Panc1 (cell line): ENCODE data around the gene SZT2. TPM values are rescaled to one million over a fixed set of nuclear protein-coding genes. Genes with fewer than 3 reads are reported as not detected.

Experiments used
- ATAC-seq: fragments of 200-7000 bp; cut with Tn5 transposase; 2 replicates; pipeline ENCODE4 v1.9.1; 2020; ENCODE audit warnings: mild to moderate bottlenecking, moderate library complexity
- BruUV-seq: library from RNA; stranded (reverse); fragments of 400-500 nt; replicated peaks from 2 replicates; lab custom pipeline; 2021; lab: Mats Ljungman, UMichigan
- CTCF ChIA-PET: fragments of 300-600 bp; sonication (Branson Sonifier 250); formaldehyde crosslinking; loops from one replicate; lab custom pipeline; 2022; ENCODE audit warnings: antibody characterized with exemption; lab: Charles Lee
- POLR2A ChIA-PET: fragments of 300-600 bp; sonication (Branson Sonifier 250); formaldehyde crosslinking; loops from one replicate; lab custom pipeline; 2022; ENCODE audit warnings: antibody characterized with exemption; lab: Charles Lee
- DNase-seq: peaks from one replicate; pipeline ENCODE4 v3.0.0-alpha.2; 2010; ENCODE audit warnings: low read depth, low spot score
- H3K27ac ChIP-seq: 2 replicates; pipeline ENCODE4 v1.5.1; 2011; ENCODE audit warnings: mild to moderate bottlenecking, low read length, inconsistent platforms
- H3K27me3 ChIP-seq: fragments of 200-500 bp; sonication (Bioruptor generic); 2 replicates; pipeline ENCODE4 v1.6.0; 2014; ENCODE audit warnings: low read length, inconsistent platforms; ENCODE audit not compliant: control insufficient read depth, insufficient read depth
- H3K36me3 ChIP-seq: fragments of 200-500 bp; sonication (Bioruptor generic); 2 replicates; pipeline ENCODE4 v1.5.1; 2014; ENCODE audit warnings: inconsistent platforms, mild to moderate bottlenecking, low read length, moderate library complexity; ENCODE audit not compliant: control insufficient read depth, insufficient read depth
- H3K4me1 ChIP-seq: 2 replicates; pipeline ENCODE4 v1.5.1; 2011; ENCODE audit warnings: inconsistent platforms, mild to moderate bottlenecking, low read length, moderate library complexity; ENCODE audit not compliant: control insufficient read depth, insufficient read depth
- H3K4me3 ChIP-seq, 2 experiments: 2 replicates each; pipeline ENCODE4 v1.5.1; 2011 to 2012; ENCODE audit warnings: low read depth in 2 of 2, low read length in 2 of 2, mild to moderate bottlenecking in 2 of 2, inconsistent platforms in 1 of 2, moderate library complexity in 1 of 2
- H3K9me3 ChIP-seq: fragments of 200-500 bp; sonication (Bioruptor generic); 2 replicates; pipeline ENCODE4 v1.5.1; 2014; ENCODE audit warnings: low read depth, mild to moderate bottlenecking, inconsistent platforms, low read length, moderate library complexity; ENCODE audit not compliant: control insufficient read depth, insufficient read depth
- CTCF ChIP-seq: fragments of 450-650 bp; IDR thresholded peaks from 2 replicates; pipeline ENCODE4 v1.5.1; 2017; ENCODE audit warnings: mild to moderate bottlenecking
- POLR2AphosphoS5 ChIP-seq: IDR thresholded peaks from 2 replicates; pipeline ENCODE4 v1.6.1; 2012; ENCODE audit warnings: mild to moderate bottlenecking, low read depth, low read length, moderate library complexity
- REST ChIP-seq, 2 experiments: IDR thresholded peaks; 2 replicates each; pipeline ENCODE4 v1.6.1; 2011 to 2012; ENCODE audit warnings: low read depth in 2 of 2, control low read depth in 1 of 2, low read length in 1 of 2, mild to moderate bottlenecking in 1 of 2, moderate library complexity in 1 of 2; ENCODE audit not compliant: insufficient read depth in 1 of 2
- SIN3A ChIP-seq: IDR thresholded peaks from 2 replicates; pipeline ENCODE4 v1.6.1; 2012; ENCODE audit warnings: low read depth, mild to moderate bottlenecking, low read length, moderate library complexity, borderline replicate concordance; ENCODE audit not compliant: insufficient read depth
- TCF7L2 ChIP-seq: IDR thresholded peaks from 2 replicates; pipeline ENCODE4 v1.6.1; 2011; ENCODE audit warnings: mild to moderate bottlenecking, low read depth, low read length, inconsistent platforms
- in situ Hi-C: cut with HindIII; loops from 2 replicates; pipeline ENCODE4 v1.10.0; 2016; ENCODE audit warnings: low sequenced_read_pairs, low pct_unique_long_range_greater_than_20kb
- intact Hi-C: fragments of 100-400 bp; cut with micrococcal nuclease; formaldehyde crosslinking; loops from one replicate; pipeline ENCODE4 v1.10.0; 2022; ENCODE audit not compliant: unreplicated experiment
- total RNA-seq: library from RNA; stranded (reverse); gene quantifications from one replicate; pipeline ENCODE4 v1.2.1, GENCODE V29; 2021; ENCODE audit not compliant: unreplicated experiment

The SZT2 gene
- total RNA-seq, 1 experiment from 2014 or later, result 40.2 TPM

- no peak overlapping the region for H3K4me3 ChIP-seq
- TF ChIP-seq REST (IDR thresholded peaks at IDR 0.05; ENCODE audit: insufficient read depth in 1 of 2, low read depth in 2 of 2, low read length in 1 of 2) (no peak), SIN3A (no peak), POLR2AphosphoS5 (no peak), TCF7L2 (no peak), CTCF (no peak)
- 0 out of 2 replicates have a peak, but pooled peaks cover under 1% of the 10 kb centered on the region for H3K4me1 ChIP-seq
- ChIA-PET POLR2A (interaction anchor here (0.6 kb wide), 1 partner anchor 17 kb away, joined by 8 read pairs; no protein-coding TSS in a partner anchor), CTCF (no interaction called here)
- DNase-seq, result no peak
- no peak overlapping the region for H3K27ac ChIP-seq
- BruUV-seq, result no TSS peak
- in situ Hi-C loops, result no loop called here
- ATAC-seq, result no peak
- H3K36me3 ChIP-seq, result no peaks in the 10 kb centered on the region
- no peaks in the 10 kb centered on the region for H3K27me3 ChIP-seq
- H3K9me3 ChIP-seq, result peaks cover 4% of the 10 kb centered on the region; the same call in 1 of the 2 replicates
- intact Hi-C loops, result no loop called here
These were observed 91.8 kb downstream of the SZT2 start for GRCh38 chr1:43481491-43481890.

- no TSS peak for BruUV-seq
- H3K4me1 ChIP-seq, result no peaks in the 10 kb centered on the region
- no peak for DNase-seq
- H3K27me3 ChIP-seq, result no peaks in the 10 kb centered on the region
- no peak overlapping the region for H3K4me3 ChIP-seq
- H3K9me3 ChIP-seq, result peaks cover 2% of the 10 kb centered on the region; the same call in 1 of the 2 replicates
- intact Hi-C loops (no loop called here), in situ Hi-C loops (no loop called here)
- H3K27ac ChIP-seq, result no peak overlapping the region
- no peaks in the 10 kb centered on the region for H3K36me3 ChIP-seq
- ChIA-PET CTCF (no interaction called here), POLR2A (no interaction called here)
- no peak for TF ChIP-seq TCF7L2
- no peak for TF ChIP-seq POLR2AphosphoS5
- TF ChIP-seq CTCF, result no peak
- no peak for TF ChIP-seq REST (IDR thresholded peaks at IDR 0.05; ENCODE audit: insufficient read depth in 1 of 2, low read depth in 2 of 2, low read length in 1 of 2)
- no peak for TF ChIP-seq SIN3A
- no peak for ATAC-seq
These were observed 92.5 kb downstream of the SZT2 start for GRCh38 chr1:43482215-43482614.
